AG09319 (cell line): Measurements from ENCODE around the gene PSMD4.
A peak's percentile ranks its signal among the peaks of the same experiment; 100 is the strongest.

Experiments
- DNase-seq: peaks from one replicate; pipeline ENCODE4 v3.0.0-alpha.2; 2010; ENCODE audit warnings: low read depth; ENCODE audit errors: extremely low read depth
- CTCF ChIP-seq: IDR thresholded peaks from 2 replicates; pipeline ENCODE4 v1.5.1; 2011; ENCODE audit warnings: low read depth, mild to moderate bottlenecking, inconsistent platforms, low read length, moderate library complexity

Gene PSMD4

GRCh38 chr1:151312411-151312810 is 57.9 kb downstream of the PSMD4 start:
- no peak for TF ChIP-seq CTCF
- no peak for DNase-seq

GRCh38 chr1:151312826-151313225 is 58.3 kb downstream of the PSMD4 start:
- DNase-seq = no peak
- no peak for TF ChIP-seq CTCF

- no peak for DNase-seq
- TF ChIP-seq CTCF = no peak
Measured at GRCh38 chr1:151313501-151313900, 59.0 kb downstream of the PSMD4 start.

GRCh38 chr1:151314137-151314875 is 59.8 kb downstream of the PSMD4 start:
- peak; percentile 43 for DNase-seq
- no peak for TF ChIP-seq CTCF

- no peak for TF ChIP-seq CTCF
- DNase-seq = no peak
Measured at GRCh38 chr1:151315565-151316235, 61.2 kb downstream of the PSMD4 start.
